Stomach (tissue), 4 donors: ENCODE measurements around the gene APCDD1.

Experiments
- CTCF ChIP-seq, 7 experiments: fragments of 450-650 bp in 4 of 7; fragments of 200-600 bp in 3 of 7; sonication (generic) in 3 of 7; IDR thresholded peaks; one replicate each; pipeline ENCODE4 v1.5.1; 2016 to 2019; ENCODE audit warnings: antibody characterized with exemption in 7 of 7, control low read depth in 2 of 7, mild to moderate bottlenecking in 1 of 7
- POLR2A ChIP-seq, 4 donors: fragments of 450-650 bp; IDR thresholded peaks; one replicate each; pipeline ENCODE4 v1.6.1; 2016; ENCODE audit warnings: antibody characterized with exemption in 4 of 4, control low read depth in 2 of 4, mild to moderate bottlenecking in 1 of 4, moderate library complexity in 1 of 4

DNA sequence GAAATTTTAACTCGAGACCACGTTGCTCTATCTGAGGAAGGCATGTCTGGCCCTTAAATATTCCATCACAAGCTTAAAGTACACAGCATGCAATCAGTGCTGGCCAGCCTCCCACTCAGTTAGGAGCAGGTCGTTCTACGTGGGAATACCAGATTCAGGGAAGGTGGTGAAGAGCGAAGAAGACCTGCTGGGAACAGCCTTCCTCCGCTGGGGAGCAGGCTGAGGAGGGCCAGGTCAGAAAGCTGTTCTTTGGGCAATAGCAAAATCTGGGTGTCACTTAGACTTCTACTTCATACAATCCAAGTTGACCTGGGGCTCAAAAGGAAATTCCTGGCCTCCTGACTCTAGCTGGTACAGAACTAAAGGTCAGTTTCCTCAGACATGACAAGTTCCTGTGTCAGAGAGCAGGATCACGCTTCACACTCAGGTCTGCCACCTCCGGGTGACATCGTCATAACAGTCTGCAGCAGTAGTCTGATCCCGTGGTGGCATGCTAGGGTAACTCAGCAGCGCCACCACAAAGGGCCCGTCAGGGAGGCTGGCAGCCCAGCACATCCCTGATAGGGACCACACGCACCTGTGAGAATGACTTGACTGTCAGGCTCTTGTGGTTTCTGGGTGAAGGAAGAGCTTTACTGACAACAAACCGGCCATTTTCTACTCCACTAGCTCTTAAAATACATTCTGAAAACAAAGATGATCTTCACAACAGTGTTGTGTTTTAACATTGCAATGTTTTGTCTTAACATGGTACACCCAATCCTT, 36.1 kb downstream of the APCDD1 start:
- TF ChIP-seq CTCF (IDR thresholded peaks at IDR 0.05) (peak in 1 of 7 experiments; percentile 18), POLR2A (IDR thresholded peaks at IDR 0.05) (no peak)
